Mononuclear cell (primary cell): Measurements from ENCODE around the gene TMEM213. TPM values are rescaled to one million over a fixed set of nuclear protein-coding genes. Genes with fewer than 3 reads are reported as not detected.

Experiments used
- H3K27me3 ChIP-seq: 2 replicates; pipeline ENCODE4 v1.6.0; 2011; ENCODE audit warnings: low read length, control low read depth; ENCODE audit not compliant: insufficient read depth
- H3K4me1 ChIP-seq: 2 replicates; pipeline ENCODE4 v1.5.1; 2011; ENCODE audit warnings: mild to moderate bottlenecking, low read length, control low read depth; ENCODE audit not compliant: insufficient read depth
- H3K4me3 ChIP-seq: 2 replicates; pipeline ENCODE4 v1.5.1; 2011; ENCODE audit warnings: mild to moderate bottlenecking, low read length, moderate library complexity
- H3K9me3 ChIP-seq: 2 replicates; pipeline ENCODE4 v1.5.1; 2011; ENCODE audit warnings: low read depth, mild to moderate bottlenecking, control low read depth, low read length
- total RNA-seq: library from RNA; depleted of rRNA; stranded (reverse); fragments of >200 nt; gene quantifications from one replicate; pipeline ENCODE4 v1.2.3, GENCODE V29; 2012

TMEM213 gene
- total RNA-seq, 1 donor = not detected

DNA sequence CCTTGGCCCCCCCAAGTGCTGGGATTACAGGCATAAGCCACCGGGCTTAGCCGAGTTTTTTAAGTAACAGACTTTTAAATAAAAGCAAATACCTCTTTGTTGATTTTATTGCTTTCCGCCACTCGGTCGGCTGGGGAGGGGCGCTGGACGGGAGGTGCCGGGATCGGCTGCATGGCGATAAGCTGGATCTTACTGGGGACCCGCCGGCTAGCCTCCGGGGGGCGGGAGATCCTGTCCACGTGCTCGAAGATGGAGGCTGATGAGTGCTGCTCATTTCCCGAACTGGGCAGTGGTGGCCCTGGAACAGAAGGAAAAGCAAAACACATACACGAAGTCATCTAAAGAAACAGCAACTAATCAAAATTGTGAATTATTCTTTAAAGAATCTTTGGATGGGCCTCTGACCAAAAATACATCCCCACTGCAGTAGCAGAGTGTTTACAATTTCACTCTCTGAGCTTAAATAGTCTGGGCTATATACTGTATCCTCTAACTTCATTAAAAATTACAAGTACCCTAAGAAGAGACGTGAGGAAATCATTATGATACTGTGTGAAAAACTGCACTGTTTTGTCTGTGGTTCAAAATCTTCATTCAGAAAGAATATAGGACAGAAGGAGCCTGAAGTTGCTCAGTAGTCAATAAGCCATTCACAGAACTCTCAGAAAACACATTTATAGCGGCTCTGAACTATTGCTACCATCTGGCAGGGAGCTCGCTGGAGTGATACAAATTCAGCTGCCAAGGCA is 73.4 kb downstream of the TMEM213 start:
- Histone ChIP-seq H3K4me3 (no peak overlapping the region), H3K9me3 (no peaks in the 10 kb centered on the region), H3K4me1 (no peaks in the 10 kb centered on the region), H3K27me3 (no peaks in the 10 kb centered on the region)

DNA sequence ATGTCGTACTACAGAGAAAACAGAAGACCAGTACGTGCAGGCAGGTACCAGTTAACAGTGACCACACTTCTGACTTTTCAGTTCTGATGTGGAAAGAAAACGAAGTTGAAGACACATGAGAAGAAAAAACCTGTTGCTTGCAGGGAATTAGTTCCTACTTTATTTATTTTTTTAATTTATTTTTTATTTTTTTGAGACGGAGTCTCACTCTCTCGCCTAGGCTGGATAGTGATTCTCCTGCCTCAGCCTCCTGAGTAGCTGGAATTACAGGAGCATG is 74.0 kb downstream of the TMEM213 start:
- no peaks in the 10 kb centered on the region for H3K4me1 ChIP-seq
- H3K27me3 ChIP-seq = no peaks in the 10 kb centered on the region
- no peak overlapping the region for H3K4me3 ChIP-seq
- H3K9me3 ChIP-seq = no peaks in the 10 kb centered on the region

DNA sequence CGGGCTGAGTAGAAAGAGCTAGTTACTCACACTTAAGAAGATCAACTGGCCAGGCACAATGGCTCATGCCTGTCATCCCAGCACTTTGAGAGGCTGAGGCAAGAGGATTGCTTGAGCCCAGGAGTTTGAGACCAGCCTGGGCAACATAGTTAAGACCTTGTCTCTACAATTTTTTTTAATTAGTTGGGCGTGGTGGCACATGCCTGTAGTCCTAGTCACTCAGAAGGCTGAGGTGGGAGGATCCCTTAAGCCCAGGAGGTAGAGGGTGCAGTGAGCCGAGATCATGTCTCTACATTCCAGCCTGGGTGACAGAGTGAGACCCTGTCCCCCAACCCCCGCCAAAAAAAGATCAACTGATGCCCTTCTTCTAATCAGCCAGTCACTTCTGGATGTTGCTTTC is 74.8 kb downstream of the TMEM213 start:
- Histone ChIP-seq H3K9me3 (no peaks in the 10 kb centered on the region), H3K4me3 (no peak overlapping the region), H3K27me3 (no peaks in the 10 kb centered on the region), H3K4me1 (no peaks in the 10 kb centered on the region)

DNA sequence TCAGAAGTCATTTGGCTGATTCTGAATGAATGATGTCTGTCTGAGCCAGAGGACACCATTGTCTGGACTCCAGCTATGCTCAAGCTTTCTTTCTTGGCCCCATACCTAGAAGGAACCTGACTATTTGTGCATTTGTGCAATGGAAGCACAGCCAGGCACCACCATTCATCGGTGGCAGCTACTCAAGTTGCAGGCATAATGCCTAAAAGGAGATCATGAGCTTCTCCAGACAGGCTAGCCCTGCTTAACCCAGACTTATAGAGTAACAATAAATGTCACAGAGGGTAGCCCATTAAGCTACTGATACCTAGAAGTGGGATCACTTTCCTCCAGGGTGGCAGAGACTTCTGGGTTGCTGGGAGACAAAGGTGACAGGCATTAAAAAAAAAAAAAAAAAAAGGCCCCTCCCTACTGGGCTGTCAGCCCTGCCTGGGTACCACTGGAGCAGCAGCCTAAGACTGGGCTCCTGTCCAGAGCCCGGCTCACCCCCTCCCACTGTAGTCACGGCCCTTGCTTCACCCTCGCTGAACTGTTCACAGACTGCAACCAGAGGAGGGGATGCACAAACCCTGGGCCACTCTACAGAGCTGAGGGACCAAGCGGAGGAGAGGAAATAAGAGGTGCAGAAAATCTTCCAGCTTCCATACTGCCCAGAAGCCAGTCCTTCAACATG is 75.6 kb downstream of the TMEM213 start:
- H3K27me3 ChIP-seq = no peaks in the 10 kb centered on the region
- H3K4me3 ChIP-seq = no peak overlapping the region
- H3K9me3 ChIP-seq = no peaks in the 10 kb centered on the region
- H3K4me1 ChIP-seq = no peaks in the 10 kb centered on the region

DNA sequence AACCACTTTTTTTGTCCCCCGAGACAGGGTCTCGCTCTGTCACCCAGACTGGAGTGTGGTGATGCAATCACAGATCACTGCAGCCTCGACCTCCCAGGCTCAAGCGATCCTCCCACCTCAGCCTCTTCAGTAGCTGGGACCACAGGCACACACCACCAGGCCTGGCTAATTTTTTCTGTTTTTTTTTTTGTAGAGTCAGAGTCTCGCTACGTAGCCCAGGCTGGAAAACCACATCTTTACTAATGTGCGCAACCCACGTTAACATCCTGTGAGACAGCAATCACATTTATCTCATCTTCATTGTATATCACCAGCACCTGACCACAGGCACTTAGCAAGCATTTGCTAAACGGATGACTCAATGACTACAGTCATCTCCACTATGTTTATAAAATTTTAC is 78.0 kb downstream of the TMEM213 start:
- Histone ChIP-seq H3K27me3 (no peaks in the 10 kb centered on the region), H3K9me3 (no peaks in the 10 kb centered on the region), H3K4me3 (no peak overlapping the region), H3K4me1 (no peaks in the 10 kb centered on the region)

DNA sequence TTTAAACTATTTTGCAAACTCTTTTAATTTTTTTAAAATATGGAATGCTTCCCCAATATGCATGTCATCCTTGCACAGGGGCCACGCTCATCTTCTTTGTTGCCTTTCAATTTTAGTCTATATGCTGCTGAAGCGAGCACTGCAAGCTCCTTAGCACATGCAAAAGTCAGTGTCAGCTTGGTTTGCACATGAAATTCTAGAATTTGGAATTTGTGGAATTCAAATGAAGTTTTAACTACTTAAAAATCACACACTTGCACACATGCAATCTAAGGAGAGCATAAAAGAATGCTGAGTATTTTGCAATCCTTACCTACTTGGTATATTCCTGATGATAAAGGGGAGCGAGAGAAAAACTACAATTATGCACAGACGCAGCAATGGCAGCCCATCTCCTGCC is 78.5 kb downstream of the TMEM213 start:
- no peaks in the 10 kb centered on the region for H3K4me1 ChIP-seq
- no peak overlapping the region for H3K4me3 ChIP-seq
- H3K9me3 ChIP-seq = no peaks in the 10 kb centered on the region
- H3K27me3 ChIP-seq = no peaks in the 10 kb centered on the region

DNA sequence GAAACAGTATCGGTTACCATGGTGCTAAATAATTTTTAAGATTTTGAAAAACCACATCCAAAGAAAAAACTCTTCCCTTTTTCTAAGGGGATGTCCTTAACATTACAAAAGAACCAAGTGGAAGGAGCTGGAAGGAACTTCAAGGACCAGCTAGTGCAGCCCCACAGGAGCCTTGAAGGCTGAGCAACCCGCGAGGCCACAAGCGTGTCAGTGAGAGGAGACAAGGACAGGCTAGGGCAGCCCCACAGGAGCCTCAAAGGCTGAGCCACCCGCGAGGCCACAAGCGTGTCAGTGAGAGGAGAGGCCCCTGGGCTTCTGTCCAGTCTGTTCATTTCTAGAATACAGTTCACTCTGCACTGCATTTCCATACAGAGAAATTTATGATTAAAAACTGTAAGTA is 80.3 kb downstream of the TMEM213 start:
- H3K9me3 ChIP-seq = no peaks in the 10 kb centered on the region
- H3K4me1 ChIP-seq = no peaks in the 10 kb centered on the region
- H3K4me3 ChIP-seq = no peak overlapping the region
- no peaks in the 10 kb centered on the region for H3K27me3 ChIP-seq

DNA sequence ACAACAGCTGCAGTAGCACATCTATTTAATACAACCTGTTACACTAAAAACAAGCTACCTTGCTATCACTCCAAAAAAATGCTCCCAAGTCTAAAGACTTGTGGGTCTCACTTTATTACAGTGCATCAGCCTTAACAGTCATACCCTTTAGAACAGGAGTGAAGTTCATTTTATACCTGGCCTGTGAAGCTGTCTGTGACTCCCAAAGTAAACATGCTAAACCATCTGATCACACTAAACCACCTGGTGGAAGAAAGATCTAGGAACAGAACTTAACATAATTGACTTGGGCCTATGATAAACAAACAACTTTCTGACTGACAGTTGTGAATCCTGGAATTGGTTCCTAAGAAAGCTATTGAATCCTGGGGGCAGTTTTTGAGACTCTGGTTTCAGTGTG is 81.1 kb downstream of the TMEM213 start:
- H3K4me1 ChIP-seq = no peaks in the 10 kb centered on the region
- H3K27me3 ChIP-seq = no peaks in the 10 kb centered on the region
- H3K9me3 ChIP-seq = no peaks in the 10 kb centered on the region
- H3K4me3 ChIP-seq = no peak overlapping the region

DNA sequence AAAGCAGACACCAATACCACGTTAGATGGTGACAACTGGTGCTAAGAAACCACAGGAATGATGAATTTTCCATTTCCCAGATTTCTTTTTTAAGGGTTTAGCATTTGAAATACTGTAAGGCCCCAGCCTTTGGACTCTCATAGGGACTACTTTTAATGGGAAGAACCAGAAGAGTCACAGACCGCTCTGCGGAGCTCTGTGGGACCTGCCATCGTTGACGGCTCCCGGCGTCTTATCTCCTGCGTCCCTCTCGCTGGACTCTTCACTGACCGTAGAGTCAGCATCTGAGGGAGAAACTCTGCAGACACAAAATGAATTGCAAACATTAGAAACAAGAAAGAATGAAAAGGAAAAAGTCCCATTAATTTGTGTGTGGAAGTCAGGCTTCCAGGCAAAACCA is 81.6 kb downstream of the TMEM213 start:
- no peaks in the 10 kb centered on the region for H3K4me1 ChIP-seq
- no peaks in the 10 kb centered on the region for H3K9me3 ChIP-seq
- no peak overlapping the region for H3K4me3 ChIP-seq
- no peaks in the 10 kb centered on the region for H3K27me3 ChIP-seq

DNA sequence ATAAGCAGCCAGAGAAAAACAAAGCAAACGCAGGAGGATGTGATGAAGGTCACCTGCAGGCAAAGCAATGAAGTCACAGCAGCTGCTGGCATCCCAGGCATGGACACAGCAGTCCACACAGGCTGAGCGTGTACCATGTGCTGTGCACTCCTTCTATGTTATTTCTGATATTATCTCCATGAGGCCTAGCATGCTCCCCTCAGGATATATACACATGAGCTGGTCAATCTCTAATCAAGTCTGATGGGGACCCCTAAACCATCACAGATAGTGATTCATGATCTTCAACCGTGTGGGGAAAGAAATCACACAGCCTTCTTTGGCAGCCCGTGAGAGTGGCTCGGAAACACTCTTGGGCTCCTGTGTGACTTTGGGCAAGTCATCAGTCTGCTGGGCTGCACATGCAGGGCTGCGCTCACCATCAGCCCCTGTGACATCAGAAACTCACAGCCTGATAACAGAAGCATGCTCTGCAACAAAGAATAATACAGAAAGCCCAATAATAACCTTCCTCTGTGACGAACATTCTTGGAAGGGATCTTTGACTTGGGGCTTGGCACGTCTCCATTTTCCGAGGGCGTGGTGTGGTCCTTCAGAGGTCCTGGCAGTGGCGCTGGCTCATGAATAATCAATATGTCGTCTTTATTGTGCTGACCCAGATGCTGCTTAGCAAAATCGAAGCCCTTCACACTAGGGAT is 83.2 kb downstream of the TMEM213 start:
- Histone ChIP-seq H3K4me1 (no peaks in the 10 kb centered on the region), H3K27me3 (no peaks in the 10 kb centered on the region), H3K9me3 (no peaks in the 10 kb centered on the region), H3K4me3 (no peak overlapping the region)

DNA sequence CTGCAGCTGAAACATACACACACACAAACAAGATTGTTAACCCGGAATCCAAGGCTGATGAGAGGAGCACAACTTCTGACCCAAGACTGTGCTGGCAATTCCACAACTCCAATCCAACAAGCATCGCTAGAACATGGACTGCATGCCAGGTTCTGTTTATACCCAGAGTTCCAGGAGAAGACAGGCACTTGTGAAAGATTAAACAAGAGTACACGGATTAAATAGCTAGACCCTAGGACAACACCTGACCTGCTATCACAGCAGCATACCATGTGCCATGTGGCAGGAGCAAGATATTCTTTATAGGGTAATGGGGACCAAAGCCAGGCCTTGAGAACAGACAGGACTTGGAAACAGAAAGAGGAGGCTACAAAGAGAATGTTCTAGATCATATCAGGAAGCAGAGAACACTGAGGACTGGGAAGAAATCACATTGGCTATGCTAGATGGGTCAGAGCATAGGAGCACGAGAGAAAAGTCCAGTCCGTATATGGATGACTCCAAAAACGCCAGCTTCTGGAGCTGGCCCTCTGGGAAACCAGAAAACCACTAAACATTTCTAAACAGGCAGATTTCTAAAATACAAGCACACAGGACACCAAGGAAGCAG is 83.9 kb downstream of the TMEM213 start:
- no peak overlapping the region for H3K4me3 ChIP-seq
- peaks cover 5% of the 10 kb centered on the region for H3K4me1 ChIP-seq
- no peaks in the 10 kb centered on the region for H3K9me3 ChIP-seq
- no peaks in the 10 kb centered on the region for H3K27me3 ChIP-seq

DNA sequence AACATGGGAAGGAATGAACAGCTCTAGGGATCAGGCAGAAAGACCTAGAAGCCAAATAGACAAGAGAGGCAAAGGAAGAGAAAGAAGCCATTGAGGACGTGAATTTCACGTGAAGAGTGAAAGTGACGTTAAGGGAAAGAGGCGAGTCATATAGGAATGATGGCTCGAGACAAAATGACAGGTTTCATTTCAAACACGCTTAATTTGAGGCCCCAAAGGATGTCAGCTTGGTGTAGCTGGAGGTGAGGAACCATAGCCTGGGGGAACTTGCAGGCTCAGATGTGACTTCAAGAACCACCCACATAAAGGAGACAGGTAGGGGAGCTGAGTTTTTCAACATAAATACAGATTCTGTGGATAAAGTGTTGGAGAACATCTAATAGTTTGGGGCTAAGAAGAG is 84.5 kb downstream of the TMEM213 start:
- Histone ChIP-seq H3K9me3 (no peaks in the 10 kb centered on the region), H3K4me1 (peaks cover 8% of the 10 kb centered on the region), H3K27me3 (no peaks in the 10 kb centered on the region), H3K4me3 (no peak overlapping the region)

DNA sequence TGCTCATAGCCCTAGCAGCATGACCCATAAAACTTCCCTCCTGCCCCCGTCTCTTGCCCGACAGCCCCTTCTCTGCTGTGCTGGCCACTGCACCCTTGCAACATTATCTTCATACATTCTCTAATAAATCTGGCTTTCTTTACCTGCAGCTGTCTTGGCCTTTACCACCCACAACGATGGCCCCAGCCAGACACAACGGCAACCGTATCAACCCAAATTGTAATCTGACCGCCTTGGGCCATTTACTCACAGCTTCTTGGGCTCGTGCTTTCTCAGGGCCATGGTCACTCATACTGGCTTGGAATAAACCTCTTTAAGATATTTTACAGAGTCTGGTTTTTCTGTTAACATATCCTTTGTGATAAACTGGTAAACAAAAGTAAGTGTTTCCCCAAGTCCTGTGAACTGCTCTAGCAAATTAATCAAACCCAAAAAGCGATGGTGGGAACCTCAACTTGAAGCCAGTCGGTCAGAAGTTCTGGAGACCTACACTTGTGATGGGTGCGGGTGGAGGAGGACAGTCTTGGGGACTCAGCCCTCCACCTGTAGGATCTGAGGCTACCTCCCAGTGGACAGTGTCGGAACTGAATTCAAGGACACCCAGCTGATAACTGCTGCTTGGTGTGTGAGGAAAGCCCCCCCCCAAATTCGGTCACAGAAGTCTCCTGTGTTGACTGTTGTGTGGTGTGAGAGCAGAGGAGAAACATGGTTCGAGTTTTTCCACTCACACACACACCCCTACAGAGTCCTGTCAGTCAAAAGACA is 87.8 kb downstream of the TMEM213 start:
- peaks cover 8% of the 10 kb centered on the region for H3K4me1 ChIP-seq
- no peaks in the 10 kb centered on the region for H3K27me3 ChIP-seq
- H3K4me3 ChIP-seq = no peak overlapping the region
- H3K9me3 ChIP-seq = no peaks in the 10 kb centered on the region

DNA sequence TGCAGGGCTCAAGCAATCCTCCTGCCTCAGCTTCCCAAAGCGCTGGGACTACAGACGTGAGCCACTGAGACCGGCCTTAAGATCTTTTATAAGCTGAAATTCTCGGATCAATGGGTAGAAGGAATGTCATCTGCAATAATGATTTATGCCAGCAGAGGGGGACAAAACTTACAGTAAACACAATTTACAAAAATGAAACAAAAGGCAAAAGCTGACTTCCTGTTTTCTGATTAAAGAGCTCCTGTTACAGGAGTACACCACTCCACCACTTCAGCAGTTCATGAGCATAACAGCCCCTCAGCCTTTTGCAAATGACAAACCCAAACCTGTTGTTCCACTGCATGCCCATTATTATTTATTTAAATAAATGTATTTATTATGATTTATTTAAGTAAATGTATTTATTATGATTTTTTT is 88.7 kb downstream of the TMEM213 start:
- Histone ChIP-seq H3K4me3 (no peak overlapping the region), H3K9me3 (no peaks in the 10 kb centered on the region), H3K27me3 (no peaks in the 10 kb centered on the region), H3K4me1 (peaks cover 8% of the 10 kb centered on the region)
